Suppressor macrophage treated with lipopolysaccharide for 1 hour (primary cell): ENCODE measurements around the gene TBC1D17.

Experiments
- DNase-seq, 3 donors: peaks; one replicate each; pipeline ENCODE4 v3.0.0-alpha.2; 2020 to 2022

TBC1D17 gene

DNA sequence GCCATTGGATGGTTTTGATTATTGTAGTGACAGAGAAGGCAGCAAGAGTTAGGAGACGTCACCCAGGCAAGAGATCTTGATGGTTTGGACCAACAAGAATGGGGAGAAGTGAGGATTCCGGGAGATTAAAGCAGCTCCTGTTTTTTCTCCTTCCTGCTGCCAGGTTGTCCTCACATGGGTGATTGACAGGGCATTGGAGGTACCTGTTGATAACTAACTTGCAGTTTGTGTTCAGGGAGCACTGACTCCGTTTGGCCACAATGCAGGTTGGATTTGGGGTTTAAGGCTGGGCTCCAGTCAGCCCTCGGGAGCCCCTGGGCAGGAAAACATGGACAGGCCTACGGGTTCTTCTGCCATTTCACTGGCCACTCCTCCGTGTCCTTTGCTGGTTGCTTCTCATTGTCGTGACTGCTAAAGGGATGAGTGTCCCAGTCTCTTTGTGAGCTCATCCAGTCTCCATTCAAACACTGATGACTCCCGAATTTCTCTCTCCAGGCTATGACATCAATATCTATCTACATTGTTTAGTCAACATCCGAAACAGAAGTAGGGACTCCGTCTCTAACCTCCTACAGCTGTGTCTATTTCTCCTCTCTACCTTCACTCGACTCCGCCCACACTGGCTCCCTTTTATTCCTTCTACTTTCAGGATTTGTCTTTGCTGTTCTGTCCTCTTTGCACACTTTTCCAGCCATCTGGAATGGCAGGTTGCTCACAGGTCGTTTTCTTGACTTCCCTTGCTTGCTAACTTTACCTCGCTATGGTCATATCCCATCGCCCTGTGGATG lies 27.9 kb upstream of the TBC1D17 start:
- DNase-seq = no peak

DNA sequence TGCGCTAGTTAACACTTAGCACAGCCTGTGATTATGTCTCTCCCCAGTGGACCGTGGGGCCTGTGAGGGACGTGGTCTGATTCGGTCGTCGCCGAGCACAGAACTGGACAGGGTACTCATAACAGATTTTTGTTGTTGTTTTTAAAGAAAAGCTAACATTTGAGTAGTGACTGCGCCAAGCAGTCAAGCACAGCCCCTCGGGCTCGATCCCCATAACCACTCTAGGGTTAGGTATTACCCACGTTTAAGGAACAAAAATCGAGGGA lies 27.3 kb upstream of the TBC1D17 start:
- DNase-seq = no peak

DNA sequence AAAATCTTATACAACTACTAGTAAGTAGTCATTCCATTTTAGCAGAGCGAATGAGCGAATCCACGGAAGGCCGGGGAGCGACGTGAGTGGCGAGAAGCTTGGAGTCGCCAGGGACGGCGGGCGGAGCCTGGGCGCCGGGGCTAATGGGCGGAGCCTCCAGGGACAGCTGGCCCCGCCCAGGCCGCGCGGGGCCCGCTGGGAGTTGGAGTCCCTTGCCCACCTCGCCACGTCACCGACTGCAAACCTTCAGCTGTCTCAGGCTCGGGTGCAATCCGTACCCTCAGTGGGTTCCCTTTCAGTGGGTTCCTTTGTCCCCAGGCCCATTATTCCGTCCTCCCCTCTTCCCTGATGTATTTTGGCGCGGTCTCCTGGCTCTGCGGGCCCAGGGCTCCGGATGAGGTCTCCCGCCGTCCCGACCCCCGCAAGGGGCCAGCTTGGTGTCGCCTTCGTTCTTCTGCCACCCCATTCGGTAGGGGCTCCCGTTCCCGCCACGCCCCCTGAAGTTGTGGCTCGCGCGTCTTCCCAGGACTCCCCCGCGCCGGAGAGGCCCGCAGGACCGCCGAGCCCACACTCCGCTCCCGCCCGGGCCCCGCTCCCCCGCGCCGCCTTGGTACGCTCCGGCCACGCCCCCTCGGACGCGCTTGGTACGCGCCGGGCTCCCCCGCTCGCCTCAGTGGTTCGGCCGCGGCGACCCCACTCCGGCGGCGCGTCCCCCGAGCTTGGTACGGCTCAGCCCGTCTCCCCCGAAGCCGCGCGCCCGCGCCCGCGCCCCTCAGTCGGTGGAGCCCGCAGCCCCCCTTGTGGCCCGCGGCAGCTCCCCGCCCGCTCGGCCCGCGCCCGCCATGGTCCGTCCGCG lies 26.8 kb upstream of the TBC1D17 start, which contains the start of gene PTOV1:
TSS of gene PTOV1 (plus strand) at position 673 of the 856 bp plus-strand sequence.
- DNase-seq = peak; percentile 95 to 98 (median 97)

DNA sequence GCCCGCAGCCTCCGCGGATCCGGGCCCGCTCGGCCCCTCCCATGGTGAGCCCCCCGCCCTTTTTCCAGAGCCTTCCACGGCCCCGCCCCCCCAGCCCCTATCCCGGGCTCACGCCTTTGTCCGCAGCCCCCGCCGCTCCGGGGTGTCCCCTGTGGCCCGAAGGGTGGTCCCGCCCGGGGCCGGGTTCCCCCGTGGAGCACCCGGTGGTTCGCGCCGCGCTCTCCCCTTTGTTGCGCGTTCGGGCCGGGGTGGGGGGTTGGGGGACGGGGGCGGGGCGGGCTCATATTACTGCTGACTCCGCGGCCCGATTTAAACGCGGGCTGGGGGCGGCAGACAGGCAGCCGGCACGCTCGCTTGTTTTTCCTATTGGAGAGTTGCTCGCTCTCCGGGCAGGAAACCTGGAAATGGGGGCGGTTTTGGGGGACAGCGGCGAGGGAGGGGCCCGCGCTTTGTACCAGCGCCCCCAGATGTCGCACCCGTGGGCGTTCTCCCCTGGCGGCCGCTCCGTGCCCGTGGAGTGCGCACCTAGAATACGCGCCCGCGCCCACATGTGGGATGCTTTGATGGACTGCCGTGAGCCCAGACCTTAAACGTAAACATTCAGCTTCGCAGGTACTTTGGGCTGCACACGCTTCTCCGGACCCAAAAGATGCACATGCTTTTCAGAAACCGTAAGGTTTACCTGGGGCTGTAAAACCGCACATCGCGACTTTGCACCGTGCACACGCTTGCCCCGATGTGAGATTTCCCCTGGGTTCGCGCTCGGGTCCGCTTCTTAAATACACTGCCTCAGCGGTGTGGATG lies 25.8 kb upstream of the TBC1D17 start:
- DNase-seq = peak in 2 of 3 donors; percentile 13 to 46

- DNase-seq = no peak
Measured at GRCh38 chr19:49852631-49853126, 24.8 kb upstream of the TBC1D17 start.

DNA sequence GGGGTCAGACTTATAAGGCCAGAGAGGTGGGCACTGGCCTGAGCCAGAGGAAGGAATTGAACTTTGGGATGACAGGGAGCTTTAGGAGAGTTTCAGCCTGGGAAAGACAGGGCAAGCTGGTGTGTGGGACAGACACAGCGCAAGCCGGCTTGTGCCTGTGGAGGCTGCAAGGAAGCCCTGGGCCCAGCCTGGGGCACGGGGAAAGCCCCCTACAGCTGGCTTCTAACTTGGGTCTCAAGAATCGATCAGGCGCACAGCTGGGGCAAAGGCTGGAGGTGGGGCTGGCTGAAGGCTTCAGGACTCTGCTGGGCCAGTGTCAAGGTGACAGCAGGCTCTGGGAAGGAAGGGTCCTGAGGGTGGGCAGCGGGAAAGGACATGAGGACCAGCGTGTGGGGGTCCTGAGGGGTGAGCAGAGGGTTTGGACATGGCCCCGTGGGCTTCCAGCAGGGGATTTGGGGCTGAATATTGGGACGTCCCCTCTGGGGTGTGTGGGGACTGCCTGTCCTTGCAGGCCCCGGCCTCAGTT lies 23.6 kb upstream of the TBC1D17 start:
- no peak for DNase-seq

DNA sequence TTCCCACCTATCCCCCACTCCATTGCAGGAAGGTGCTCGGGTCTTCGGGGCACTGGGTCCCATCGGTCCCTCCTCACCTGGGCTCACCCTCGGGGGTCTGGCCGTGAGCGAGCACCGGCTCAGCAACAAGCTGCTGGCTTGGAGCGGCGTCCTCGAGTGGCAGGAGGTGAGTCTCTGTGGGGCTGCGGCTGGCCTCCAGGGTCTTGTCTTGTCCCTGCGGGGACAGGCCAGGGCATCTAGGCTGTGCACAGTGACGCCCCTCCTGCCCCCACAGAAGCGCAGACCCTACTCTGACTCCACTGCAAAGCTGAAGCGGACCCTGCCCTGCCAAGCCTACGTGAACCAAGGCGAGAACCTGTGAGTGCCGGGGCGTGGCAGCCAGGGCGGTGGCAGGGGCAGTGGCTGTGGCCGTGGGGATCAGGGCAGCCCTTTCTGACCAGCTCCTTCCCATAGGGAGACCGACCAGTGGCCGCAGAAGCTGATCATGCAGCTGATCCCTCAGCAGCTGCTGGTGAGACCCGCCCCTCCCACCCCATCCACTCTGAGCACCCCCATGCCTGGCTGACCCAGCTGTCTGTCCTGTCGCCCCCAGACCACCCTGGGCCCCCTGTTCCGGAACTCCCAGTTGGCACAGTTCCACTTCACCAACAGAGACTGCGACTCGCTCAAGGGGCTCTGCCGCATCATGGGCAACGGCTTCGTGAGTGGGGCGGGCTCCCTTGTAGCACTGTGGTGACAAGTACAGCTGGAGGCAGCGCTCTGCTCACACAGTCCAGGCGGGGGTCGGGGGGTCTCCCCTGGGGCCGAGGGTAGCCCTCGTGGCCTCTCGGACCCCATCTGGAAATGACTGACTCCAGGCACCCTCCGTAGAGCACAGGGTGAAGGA lies 22.9 kb upstream of the TBC1D17 start:
- no peak for DNase-seq

DNA sequence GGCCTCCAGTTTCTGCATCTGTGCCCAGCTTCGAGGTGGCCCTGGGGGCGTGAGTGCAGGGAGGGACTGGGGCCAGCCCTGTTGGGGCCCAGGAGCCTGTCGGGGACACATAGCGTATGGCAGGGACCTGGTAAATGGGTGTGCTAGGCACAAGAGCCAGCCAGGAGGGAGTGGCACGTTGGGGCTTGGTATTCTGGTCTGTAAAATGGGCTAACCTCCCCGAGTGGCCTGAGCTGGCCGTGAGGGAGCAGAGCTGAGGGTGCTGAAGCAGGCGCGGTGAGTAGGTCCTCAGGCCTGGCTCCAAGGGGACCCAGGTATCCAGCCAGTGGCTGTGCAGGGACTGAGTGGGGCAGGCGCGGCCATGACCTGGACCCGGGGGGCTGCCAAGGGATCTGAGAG lies 22.2 kb upstream of the TBC1D17 start:
- DNase-seq = no peak

DNA sequence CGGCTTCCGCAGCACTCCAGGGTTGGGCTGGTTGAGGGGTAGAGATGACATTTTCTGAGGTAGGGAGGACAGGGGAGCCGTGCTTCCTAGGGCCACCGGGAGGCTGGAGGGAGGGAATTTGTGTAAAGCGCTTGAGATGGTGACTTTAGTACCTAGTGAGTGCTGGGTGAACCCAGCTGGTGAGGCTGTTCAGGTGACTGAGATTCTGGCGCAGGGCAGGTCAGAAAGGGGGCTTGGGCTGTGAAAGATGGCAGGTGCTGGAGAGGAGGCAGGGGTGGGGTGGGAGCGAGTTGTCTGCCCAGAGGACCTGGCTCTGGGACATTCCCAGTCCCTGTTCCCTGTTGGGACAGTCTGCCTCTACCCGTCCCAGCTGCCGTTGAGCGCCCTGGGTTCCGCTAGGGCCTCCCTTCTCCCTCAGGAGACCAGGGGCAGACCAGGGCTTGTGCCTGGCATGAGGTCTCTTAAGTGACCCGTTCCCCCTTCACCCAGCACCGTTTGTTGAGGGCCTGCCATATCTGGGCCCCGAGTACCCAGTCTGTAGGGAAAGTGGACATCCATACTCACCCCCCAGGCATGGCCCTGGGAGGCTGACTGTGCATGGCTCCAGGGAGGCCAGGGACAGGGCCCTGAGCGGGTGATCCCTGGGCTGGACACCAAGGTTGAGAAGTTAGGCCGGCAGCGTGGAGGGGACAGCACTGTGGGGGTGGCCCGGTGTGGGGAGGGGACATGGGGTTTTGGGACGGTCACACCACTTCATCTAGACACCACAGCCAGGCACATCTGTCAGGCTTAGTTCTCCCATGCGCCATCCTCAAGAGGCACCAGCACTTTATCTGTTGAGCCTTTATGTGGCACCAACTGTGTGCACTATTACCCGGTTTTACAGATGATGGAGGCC lies 21.6 kb upstream of the TBC1D17 start:
- no peak for DNase-seq

GRCh38 chr19:49856574-49857021 lies 20.9 kb upstream of the TBC1D17 start:
- DNase-seq = no peak

- no peak for DNase-seq
Measured at GRCh38 chr19:49857061-49857837, 20.3 kb upstream of the TBC1D17 start.

DNA sequence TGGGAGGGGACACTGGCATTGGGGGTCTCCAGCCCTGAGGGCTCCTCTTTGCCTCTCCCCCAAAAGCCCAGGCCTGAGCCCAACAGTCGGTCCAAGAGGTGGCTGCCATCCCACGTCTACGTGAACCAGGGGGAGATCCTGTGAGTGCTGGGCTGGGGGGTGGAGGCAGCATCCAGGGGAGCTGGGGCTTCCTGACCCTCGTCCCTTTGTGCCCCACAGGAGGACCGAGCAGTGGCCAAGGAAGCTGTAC lies 19.7 kb upstream of the TBC1D17 start:
- DNase-seq = no peak

GRCh38 chr19:49858088-49858985 lies 19.2 kb upstream of the TBC1D17 start:
- DNase-seq = no peak

DNA sequence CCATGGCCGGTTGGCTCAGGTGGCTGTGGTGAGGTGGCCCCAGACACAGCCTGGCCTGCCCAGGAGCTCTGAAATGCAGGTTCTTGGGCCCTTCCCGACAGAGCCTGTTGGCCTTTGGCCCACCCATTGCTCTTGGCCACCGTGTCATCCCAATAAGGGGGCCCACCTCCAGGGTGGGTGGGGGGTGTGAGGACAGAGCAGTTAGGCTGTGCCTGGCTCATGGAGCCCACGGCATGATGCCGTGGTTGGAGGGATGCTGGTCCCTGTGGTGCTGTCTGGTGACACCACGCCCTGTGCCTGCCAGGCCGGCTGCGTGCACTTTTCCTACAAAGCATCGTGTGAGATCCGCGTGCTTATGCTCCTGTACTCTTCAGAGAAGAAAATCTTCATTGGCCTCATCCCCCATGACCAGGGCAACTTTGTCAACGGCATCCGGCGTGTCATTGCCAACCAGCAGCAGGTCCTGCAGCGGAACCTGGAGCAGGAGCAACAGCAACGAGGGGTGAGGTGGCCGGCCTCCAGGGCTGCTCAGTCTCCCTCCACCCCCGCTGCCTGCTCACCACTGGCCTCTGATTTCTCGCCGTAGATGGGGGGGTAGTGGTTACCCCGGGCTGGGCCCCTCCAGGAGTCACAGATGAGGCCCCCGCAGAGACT lies 17.7 kb upstream of the TBC1D17 start:
- DNase-seq = no peak

GRCh38 chr19:49860336-49861102 lies 17.0 kb upstream of the TBC1D17 start:
- DNase-seq = no peak

GRCh38 chr19:49861107-49861506 lies 16.4 kb upstream of the TBC1D17 start:
- no peak for DNase-seq

GRCh38 chr19:49861541-49862378 lies 15.7 kb upstream of the TBC1D17 start:
- DNase-seq = no peak
